Keratinocyte (primary cell): Measurements from ENCODE around the gene RASGRP3. TPM values are rescaled to one million over a fixed set of nuclear protein-coding genes. Genes with fewer than 3 reads are reported as not detected.

Source experiments
- DNase-seq: peaks from one replicate; pipeline ENCODE4 v3.0.0-alpha.2; 2011; ENCODE audit warnings: low read depth, missing footprints, low spot score
- FAIRE-seq: peaks from 2 replicates; lab custom pipeline; 2011; peaks lifted over from hg19 to GRCh38; lab: Jason Lieb, UNC
- H2AFZ ChIP-seq: 2 replicates; pipeline ENCODE4 v1.6.0; 2012; ENCODE audit warnings: low read length, control low read depth, inconsistent platforms; ENCODE audit not compliant: control insufficient read depth
- H3K27ac ChIP-seq: 2 replicates; pipeline ENCODE4 v1.5.1; 2011; ENCODE audit warnings: low read length; ENCODE audit not compliant: control insufficient read depth, insufficient read depth
- H3K27me3 ChIP-seq: 3 replicates; pipeline ENCODE4 v1.6.0; 2011; ENCODE audit warnings: low read length; ENCODE audit not compliant: control insufficient read depth, insufficient read depth; ENCODE audit errors: extremely low read depth
- H3K36me3 ChIP-seq, 2 experiments: 2 replicates in 1 of 2; 3 replicates in 1 of 2; pipeline ENCODE4 v1.5.1; 2011; ENCODE audit warnings: low read length in 2 of 2, mild to moderate bottlenecking in 1 of 2; ENCODE audit not compliant: control insufficient read depth in 2 of 2, insufficient read depth in 2 of 2; ENCODE audit errors: extremely low read depth in 1 of 2
- H3K4me1 ChIP-seq: 3 replicates; pipeline ENCODE4 v1.5.1; 2011; ENCODE audit warnings: low read length; ENCODE audit not compliant: control insufficient read depth, insufficient read depth; ENCODE audit errors: extremely low read depth
- H3K4me2 ChIP-seq: 3 replicates; pipeline ENCODE4 v1.6.0; 2011; ENCODE audit warnings: low read depth, low read length; ENCODE audit not compliant: control insufficient read depth, insufficient read depth; ENCODE audit errors: extremely low read depth
- H3K4me3 ChIP-seq, 3 experiments: fragments of 200-600 bp in 1 of 3; sonication (generic) in 1 of 3; 2 replicates in 2 of 3; 3 replicates in 1 of 3; pipeline ENCODE4 v1.5.1; 2011 to 2016; ENCODE audit warnings: low read length in 3 of 3, mild to moderate bottlenecking in 3 of 3, control low read depth in 2 of 3, inconsistent platforms in 1 of 3, low read depth in 1 of 3, mixed read lengths in 1 of 3, mixed run types in 1 of 3, moderate library complexity in 1 of 3; ENCODE audit not compliant: control insufficient read depth in 2 of 3, insufficient read depth in 2 of 3; ENCODE audit errors: extremely low read depth in 1 of 3
- H3K79me2 ChIP-seq: 2 replicates; pipeline ENCODE4 v1.6.0; 2012; ENCODE audit warnings: low read length; ENCODE audit not compliant: control insufficient read depth, insufficient read depth
- H3K9ac ChIP-seq: 3 replicates; pipeline ENCODE4 v1.6.0; 2011; ENCODE audit warnings: low read length; ENCODE audit not compliant: control insufficient read depth, insufficient read depth; ENCODE audit errors: extremely low read depth
- H3K9me1 ChIP-seq: 3 replicates; pipeline ENCODE4 v1.6.0; 2011; ENCODE audit warnings: low read length; ENCODE audit not compliant: control insufficient read depth, insufficient read depth; ENCODE audit errors: extremely low read depth
- H3K9me3 ChIP-seq: 2 replicates; pipeline ENCODE4 v1.5.1; 2012; ENCODE audit warnings: low read depth, low read length; ENCODE audit not compliant: control insufficient read depth
- H4K20me1 ChIP-seq: 3 replicates; pipeline ENCODE4 v1.6.0; 2011; ENCODE audit warnings: low read length; ENCODE audit not compliant: control insufficient read depth, insufficient read depth; ENCODE audit errors: extremely low read depth
- EZH2 ChIP-seq: IDR thresholded peaks from one replicate; pipeline ENCODE4 v1.6.1; 2012; ENCODE audit warnings: inconsistent platforms, mild to moderate bottlenecking, low read length, moderate library complexity
- dilution Hi-C: fragments of 300-500 bp; cut with MboI; formaldehyde crosslinking; loops from one replicate; pipeline ENCODE4 v1.7.0; 2020; ENCODE audit warnings: low sequenced_read_pairs; ENCODE audit not compliant: extremely low pct_ligation_motif_present
- polyA plus RNA-seq, 5 experiments: library from polyadenylated mRNA; depleted of rRNA in 3 of 5; stranded (reverse) in 3 of 5; stranded (forward) in 1 of 5; unstranded in 1 of 5; fragments of >200 nt; gene quantifications; 1 replicate in 1 of 5; 2 replicates in 3 of 5; 3 replicates in 1 of 5; pipeline versions ENCODE4 v1.2.1 to v1.2.3, GENCODE V29; 2011 to 2012; ENCODE audit warnings: missing spikeins in 2 of 5, low read depth in 1 of 5, low replicate concordance in 1 of 5
- TF ChIP-seq, protein P1 (sequence below), 3 experiments: IDR thresholded peaks in 1 of 3; conservative IDR thresholded peaks in 1 of 3; optimal IDR thresholded peaks in 1 of 3; 2 replicates in 2 of 3; 3 replicates in 1 of 3; pipeline versions ENCODE3 to v1.5.1; 2011; ENCODE audit warnings: low read length in 3 of 3, mild to moderate bottlenecking in 3 of 3, moderate library complexity in 2 of 3, control low read depth in 1 of 3, inconsistent platforms in 1 of 3; ENCODE audit not compliant: insufficient read depth in 2 of 3; ENCODE audit errors: extremely low read depth in 1 of 3

RASGRP3 gene
- polyA plus RNA-seq, 1 donor (not counting 4 experiments of a cell fraction or from before 2014, with no cell fraction given), result 0.56 TPM

DNA sequence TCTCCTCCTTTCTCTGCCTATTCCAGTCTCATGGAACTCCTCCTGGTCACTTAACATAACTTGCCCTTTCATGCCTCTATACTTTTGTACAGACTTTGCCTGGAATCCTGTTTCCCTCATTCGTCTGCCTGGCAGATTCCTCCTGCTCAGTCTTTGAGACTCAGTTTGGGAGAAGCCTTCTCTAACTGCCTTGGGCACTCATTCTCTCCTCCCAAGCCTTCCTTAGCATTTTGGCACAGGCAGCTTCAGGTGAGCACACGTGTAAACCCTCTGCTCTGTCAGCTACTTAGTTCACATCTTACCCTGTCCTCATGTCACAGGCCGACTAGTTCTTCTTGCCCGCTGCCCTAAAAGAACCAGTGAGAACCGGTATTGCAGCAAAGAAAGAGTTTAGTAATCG, 128.6 kb downstream of the RASGRP3 start:
- no peak overlapping the region for H3K27ac ChIP-seq

DNA sequence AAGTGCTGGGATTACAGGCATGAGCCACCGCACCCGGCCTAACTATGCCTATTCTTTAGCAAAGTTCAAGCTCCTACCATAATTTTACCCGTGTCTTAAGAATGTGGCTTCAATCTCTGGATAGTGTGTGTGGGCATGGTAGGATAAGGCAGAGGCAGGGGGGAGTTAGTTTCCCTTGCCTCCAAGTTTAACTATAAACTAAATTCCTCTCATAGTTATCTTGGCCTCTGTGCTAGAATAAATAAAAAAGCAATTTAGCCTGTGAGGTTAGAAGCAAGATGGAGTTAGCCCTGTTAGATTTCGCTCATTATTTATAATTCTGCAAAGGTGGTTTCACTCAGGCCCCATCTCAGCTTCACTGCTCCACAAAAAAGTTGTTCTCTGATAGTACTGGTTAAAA, 129.7 kb downstream of the RASGRP3 start:
- Histone ChIP-seq H3K4me3 (no peak overlapping the region), H3K4me1 (peaks cover 5% of the 10 kb centered on the region), H3K79me2 (no peaks in the 10 kb centered on the region), H3K27me3 (no peaks in the 10 kb centered on the region), H3K9me1 (no peaks in the 10 kb centered on the region), H2AFZ (no peak overlapping the region), H3K4me2 (no peak overlapping the region), H3K27ac (no peak overlapping the region), H3K9me3 (no peaks in the 10 kb centered on the region), H4K20me1 (no peaks in the 10 kb centered on the region), H3K9ac (no peak overlapping the region), H3K36me3 (no peaks in the 10 kb centered on the region)
- FAIRE-seq (no peak), DNase-seq (no peak)
- TF ChIP-seq, protein P1, sequence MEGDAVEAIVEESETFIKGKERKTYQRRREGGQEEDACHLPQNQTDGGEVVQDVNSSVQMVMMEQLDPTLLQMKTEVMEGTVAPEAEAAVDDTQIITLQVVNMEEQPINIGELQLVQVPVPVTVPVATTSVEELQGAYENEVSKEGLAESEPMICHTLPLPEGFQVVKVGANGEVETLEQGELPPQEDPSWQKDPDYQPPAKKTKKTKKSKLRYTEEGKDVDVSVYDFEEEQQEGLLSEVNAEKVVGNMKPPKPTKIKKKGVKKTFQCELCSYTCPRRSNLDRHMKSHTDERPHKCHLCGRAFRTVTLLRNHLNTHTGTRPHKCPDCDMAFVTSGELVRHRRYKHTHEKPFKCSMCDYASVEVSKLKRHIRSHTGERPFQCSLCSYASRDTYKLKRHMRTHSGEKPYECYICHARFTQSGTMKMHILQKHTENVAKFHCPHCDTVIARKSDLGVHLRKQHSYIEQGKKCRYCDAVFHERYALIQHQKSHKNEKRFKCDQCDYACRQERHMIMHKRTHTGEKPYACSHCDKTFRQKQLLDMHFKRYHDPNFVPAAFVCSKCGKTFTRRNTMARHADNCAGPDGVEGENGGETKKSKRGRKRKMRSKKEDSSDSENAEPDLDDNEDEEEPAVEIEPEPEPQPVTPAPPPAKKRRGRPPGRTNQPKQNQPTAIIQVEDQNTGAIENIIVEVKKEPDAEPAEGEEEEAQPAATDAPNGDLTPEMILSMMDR (optimal IDR thresholded peaks at IDR 0.05 in 1 of 3, IDR thresholded peaks at IDR 0.05 in 1 of 3, conservative IDR thresholded peaks at IDR 0.05 in 1 of 3; ENCODE audit: extremely low read depth in 1 of 3, insufficient read depth in 2 of 3, low read length in 3 of 3), result no peak
- no peak for TF ChIP-seq EZH2
- dilution Hi-C loops, result no loop called here

More for the DNA sequence above, 128.6 kb downstream of the RASGRP3 start:
- Histone ChIP-seq H3K4me1 (peaks cover 5% of the 10 kb centered on the region), H3K4me3 (no peak overlapping the region), H3K27me3 (no peaks in the 10 kb centered on the region), H3K36me3 (no peaks in the 10 kb centered on the region), H3K9me1 (no peaks in the 10 kb centered on the region), H3K9me3 (no peaks in the 10 kb centered on the region), H3K9ac (no peak overlapping the region), H3K4me2 (peak overlapping the region; percentile 10), H2AFZ (peak overlapping the region; percentile 89), H3K79me2 (no peaks in the 10 kb centered on the region), H4K20me1 (no peaks in the 10 kb centered on the region)
- TF ChIP-seq, protein P1 (optimal IDR thresholded peaks at IDR 0.05 in 1 of 3, IDR thresholded peaks at IDR 0.05 in 1 of 3, conservative IDR thresholded peaks at IDR 0.05 in 1 of 3; ENCODE audit: extremely low read depth in 1 of 3, insufficient read depth in 2 of 3, low read length in 3 of 3), result no peak
- no peak for TF ChIP-seq EZH2
- FAIRE-seq (no peak), DNase-seq (no peak)
- dilution Hi-C loops, result no loop called here
